PC-9 (cell line): ENCODE results near the gene SPTAN1.

ENCODE experiments used
- CTCF ChIP-seq: fragments of 200-600 bp; sonication (generic); conservative IDR thresholded peaks from 2 replicates; pipeline ENCODE4 v1.6.1; 2017; ENCODE audit warnings: mixed run types, antibody characterized with exemption, mild to moderate bottlenecking, moderate library complexity
- EZH2 ChIP-seq: fragments of 200-600 bp; sonication (generic); IDR thresholded peaks from 2 replicates; pipeline ENCODE4 v1.8.0; 2017; ENCODE audit warnings: antibody characterized with exemption, low read depth

GRCh38 chr9:128565578-128565977, 13.2 kb downstream of the SPTAN1 start:
- no peak for TF ChIP-seq CTCF
- TF ChIP-seq EZH2 = no peak
